CD14-positive monocyte (primary cell): Measurements from ENCODE around the gene SLC24A5. TPM values are rescaled to one million over a fixed set of nuclear protein-coding genes. Genes with fewer than 3 reads are reported as not detected.

Experiments
- DNase-seq, 3 donors: peaks; one replicate each; pipeline ENCODE4 v3.0.0-alpha.2; 2011 to 2022
- H2AFZ ChIP-seq: 2 replicates; pipeline ENCODE4 v1.6.0; 2012; ENCODE audit warnings: mild to moderate bottlenecking, low read depth, low read length, inconsistent platforms; ENCODE audit not compliant: insufficient read depth, poor library complexity, severe bottlenecking
- H3K27ac ChIP-seq, 2 donors: 1 replicate in 1 of 2; 2 replicates in 1 of 2; pipeline ENCODE4 v1.5.1; 2012 to 2013; ENCODE audit warnings: low read length in 2 of 2, control low read depth in 1 of 2, inconsistent platforms in 1 of 2, low read depth in 1 of 2, mild to moderate bottlenecking in 1 of 2
- H3K27me3 ChIP-seq, 2 donors: one replicate each; pipeline versions ENCODE4 v1.6.0 to v1.6.1; 2011 to 2013; ENCODE audit warnings: low read length in 2 of 2; ENCODE audit not compliant: control insufficient read depth in 2 of 2, insufficient read depth in 2 of 2
- H3K36me3 ChIP-seq, 2 donors: replicated peaks in 1 of 2; 1 replicate in 1 of 2; 2 replicates in 1 of 2; pipeline versions ENCODE4 v1.5.1 to v1.6.1; 2012 to 2013; ENCODE audit warnings: low read length in 2 of 2, control low read depth in 1 of 2, inconsistent platforms in 1 of 2, mild to moderate bottlenecking in 1 of 2; ENCODE audit not compliant: insufficient read depth in 2 of 2, control insufficient read depth in 1 of 2
- H3K4me1 ChIP-seq, 2 donors: 1 replicate in 1 of 2; 2 replicates in 1 of 2; pipeline versions ENCODE4 v1.5.1 to v1.6.1; 2012 to 2013; ENCODE audit warnings: low read length in 2 of 2, control low read depth in 1 of 2, inconsistent platforms in 1 of 2, mild to moderate bottlenecking in 1 of 2, moderate library complexity in 1 of 2; ENCODE audit not compliant: insufficient read depth in 2 of 2, control insufficient read depth in 1 of 2
- H3K4me2 ChIP-seq: replicated peaks from 2 replicates; pipeline ENCODE3; 2012; ENCODE audit warnings: low read length, moderate library complexity, mild to moderate bottlenecking; ENCODE audit not compliant: poor library complexity, severe bottlenecking; ENCODE audit errors: extremely low read depth
- H3K4me3 ChIP-seq, 3 experiments: fragments of 200-600 bp in 1 of 3; sonication (generic) in 1 of 3; replicated peaks in 1 of 3; 1 replicate in 2 of 3; 2 replicates in 1 of 3; pipeline ENCODE4 v1.5.1; 2011 to 2013; ENCODE audit warnings: low read length in 3 of 3, mild to moderate bottlenecking in 3 of 3, control low read depth in 2 of 3, low read depth in 2 of 3, inconsistent platforms in 1 of 3, moderate library complexity in 1 of 3
- H3K79me2 ChIP-seq: 2 replicates; pipeline ENCODE4 v1.6.0; 2012; ENCODE audit warnings: mild to moderate bottlenecking, control low read depth, inconsistent platforms, low read length, moderate library complexity; ENCODE audit not compliant: insufficient read depth
- H3K9ac ChIP-seq: 2 replicates; pipeline ENCODE4 v1.6.0; 2017; ENCODE audit warnings: low read length, mild to moderate bottlenecking; ENCODE audit not compliant: insufficient read depth, poor library complexity, severe bottlenecking
- H3K9me3 ChIP-seq, 2 donors: replicated peaks in 1 of 2; 1 replicate in 1 of 2; 2 replicates in 1 of 2; pipeline versions ENCODE4 v1.5.1 to v1.6.1; 2012 to 2013; ENCODE audit warnings: low read length in 2 of 2, control low read depth in 1 of 2; ENCODE audit not compliant: control insufficient read depth in 1 of 2, insufficient read depth in 1 of 2
- H4K20me1 ChIP-seq: 2 replicates; pipeline ENCODE4 v1.6.0; 2012; ENCODE audit warnings: mild to moderate bottlenecking, low read length, control low read depth, moderate library complexity; ENCODE audit not compliant: insufficient read depth
- H3K27ac Mint-ChIP-seq, 7 donors: one replicate each; pipeline ENCODE4 v1.8.0; 2020; ENCODE audit warnings: mild to moderate bottlenecking in 7 of 7, mixed read lengths in 7 of 7, moderate library complexity in 6 of 7, inconsistent platforms in 2 of 7
- H3K27me3 Mint-ChIP-seq, 3 donors: one replicate each; pipeline ENCODE4 v1.8.0; 2021 to 2022; ENCODE audit warnings: low read depth in 3 of 3, mild to moderate bottlenecking in 3 of 3, mixed read lengths in 3 of 3, moderate library complexity in 3 of 3, inconsistent platforms in 1 of 3
- H3K36me3 Mint-ChIP-seq, 2 donors: one replicate each; pipeline ENCODE4 v1.8.0; 2020; ENCODE audit warnings: mixed read lengths in 2 of 2, inconsistent platforms in 1 of 2, mild to moderate bottlenecking in 1 of 2
- H3K4me1 Mint-ChIP-seq: one replicate; pipeline ENCODE4 v1.8.0; 2020; ENCODE audit warnings: mild to moderate bottlenecking, mixed read lengths
- H3K4me3 Mint-ChIP-seq, 2 donors: one replicate each; pipeline ENCODE4 v1.8.0; 2020; ENCODE audit warnings: mild to moderate bottlenecking in 2 of 2, mixed read lengths in 2 of 2, moderate library complexity in 1 of 2
- H3K9me3 Mint-ChIP-seq, 7 donors: one replicate each; pipeline ENCODE4 v1.8.0; 2020 to 2022; ENCODE audit warnings: mixed read lengths in 7 of 7, mild to moderate bottlenecking in 6 of 7, moderate library complexity in 6 of 7, inconsistent platforms in 2 of 7
- CTCF ChIP-seq: fragments of 200-600 bp; IDR thresholded peaks from one replicate; pipeline ENCODE4 v1.8.0; 2022; ENCODE audit warnings: antibody characterized with exemption, mild to moderate bottlenecking
- WGBS: methylation state at CpG from one replicate; pipeline ENCODE4 v1.1.5; 2013; ENCODE audit warnings: missing lambda C conversion rate; ENCODE audit not compliant: insufficient coverage; 5-methylcytosine and 5-hydroxymethylcytosine counted together
- intact Hi-C, 2 donors: fragments of 100-400 bp; cut with micrococcal nuclease; formaldehyde crosslinking; loops; one replicate each; pipeline versions ENCODE4 v1.15.0 to v1.15.1; 2023
- polyA plus RNA-seq, 3 donors: library from polyadenylated mRNA; depleted of rRNA in 1 of 3; unstranded in 2 of 3; stranded (reverse) in 1 of 3; fragments of 300-500 nt in 2 of 3; fragments of >200 nt in 1 of 3; fragmentation: Illumina TruSeq in 2 of 3; gene quantifications; 1 replicate in 2 of 3; 2 replicates in 1 of 3; pipeline ENCODE4 v1.2.3, GENCODE V29; 2012 to 2021

Gene SLC24A5
- polyA plus RNA-seq, 3 donors = not detected

GRCh38 chr15:48178648-48178931 lies 57.8 kb downstream of the SLC24A5 start:
- intact Hi-C loops = no loop called here
- Mint-ChIP-seq H3K36me3 (peaks cover 0 to 3% of the 10 kb centered on the region in 2 donors), H3K4me1 (peaks cover 7% of the 10 kb centered on the region), H3K4me3 (peak overlapping the region; percentile 27 to 59), H3K9me3 (peaks cover 0 to 5% (median 0%) of the 10 kb centered on the region in 7 donors), H3K27me3 (peaks cover 23 to 35% (median 25%) of the 10 kb centered on the region in 3 donors), H3K27ac (no peak overlapping the region)
- H3K79me2 ChIP-seq = no peaks in the 10 kb centered on the region
- no peak for DNase-seq
- H3K9me3 ChIP-seq = peaks cover 0 to 6% of the 10 kb centered on the region in 2 donors
- peaks cover 4 to 13% of the 10 kb centered on the region in 2 donors for H3K4me1 ChIP-seq
- H3K4me3 ChIP-seq = peak overlapping the region in 1 of 3 experiments; percentile 71
- H4K20me1 ChIP-seq = no peaks in the 10 kb centered on the region
- H2AFZ ChIP-seq = peak overlapping the region; percentile 76
- no peaks in the 10 kb centered on the region for H3K36me3 ChIP-seq
- H3K27ac ChIP-seq = no peak overlapping the region
- H3K27me3 ChIP-seq = peaks cover 29 to 30% of the 10 kb centered on the region in 2 donors
- H3K4me2 ChIP-seq = peak overlapping the region; percentile 76
- TF ChIP-seq CTCF = no peak
- no CpG with 5 or more reads among the region's 1 CpG for WGBS
- no peak overlapping the region for H3K9ac ChIP-seq

GRCh38 chr15:48182749-48183148 lies 62.0 kb downstream of the SLC24A5 start:
- Histone ChIP-seq H3K9me3 (peaks cover 0 to 6% of the 10 kb centered on the region in 2 donors), H2AFZ (no peak overlapping the region), H4K20me1 (no peaks in the 10 kb centered on the region), H3K4me1 (peaks cover 4 to 8% of the 10 kb centered on the region in 2 donors), H3K79me2 (no peaks in the 10 kb centered on the region), H3K9ac (no peak overlapping the region), H3K4me2 (no peak overlapping the region), H3K4me3 (no peak overlapping the region), H3K27ac (no peak overlapping the region), H3K27me3 (peaks cover 19 to 23% of the 10 kb centered on the region in 2 donors), H3K36me3 (no peaks in the 10 kb centered on the region)
- WGBS = 20% methylated on average over 1 of the region's 2 CpGs
- Mint-ChIP-seq H3K27me3 (peaks cover 14 to 26% (median 19%) of the 10 kb centered on the region in 3 donors), H3K4me1 (peaks cover 2% of the 10 kb centered on the region), H3K9me3 (peaks cover 0 to 5% (median 1%) of the 10 kb centered on the region in 7 donors), H3K4me3 (no peak overlapping the region), H3K27ac (no peak overlapping the region), H3K36me3 (peaks cover 0 to 3% of the 10 kb centered on the region in 2 donors)
- intact Hi-C loops = no loop called here
- no peak for DNase-seq
- TF ChIP-seq CTCF = no peak
